Measurements from ENCODE around the gene GAS2L2.
A peak's percentile ranks its signal among the peaks of the same experiment; 100 is the strongest.
"Not testable (repeated sequence)": the region's sequence is repeated elsewhere in the genome, so short reads cannot be mapped to it uniquely, and the experiment has no call there.

The GAS2L2 gene

DNA sequence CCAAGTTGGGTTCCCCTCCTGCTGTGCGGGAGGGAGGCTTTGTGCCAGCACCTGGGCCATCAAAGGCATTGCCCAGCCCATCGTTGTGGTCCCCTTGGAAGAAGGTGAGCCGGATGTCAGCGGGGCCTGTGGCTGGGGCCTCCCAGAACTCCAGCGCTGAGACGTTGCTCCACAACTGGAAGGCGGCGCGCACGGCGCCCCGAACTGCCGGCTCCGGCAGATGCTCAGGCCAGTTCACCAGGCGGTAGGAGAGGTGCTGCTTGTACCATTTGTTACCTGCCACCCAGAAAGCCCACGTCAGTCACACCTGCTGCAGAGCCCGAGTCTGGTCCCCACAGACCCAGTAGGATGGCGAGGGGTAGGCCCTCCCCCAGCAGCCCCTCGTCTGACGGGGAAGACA is 20.1 kb upstream of the GAS2L2 start:
- DNase-seq = no peak

DNA sequence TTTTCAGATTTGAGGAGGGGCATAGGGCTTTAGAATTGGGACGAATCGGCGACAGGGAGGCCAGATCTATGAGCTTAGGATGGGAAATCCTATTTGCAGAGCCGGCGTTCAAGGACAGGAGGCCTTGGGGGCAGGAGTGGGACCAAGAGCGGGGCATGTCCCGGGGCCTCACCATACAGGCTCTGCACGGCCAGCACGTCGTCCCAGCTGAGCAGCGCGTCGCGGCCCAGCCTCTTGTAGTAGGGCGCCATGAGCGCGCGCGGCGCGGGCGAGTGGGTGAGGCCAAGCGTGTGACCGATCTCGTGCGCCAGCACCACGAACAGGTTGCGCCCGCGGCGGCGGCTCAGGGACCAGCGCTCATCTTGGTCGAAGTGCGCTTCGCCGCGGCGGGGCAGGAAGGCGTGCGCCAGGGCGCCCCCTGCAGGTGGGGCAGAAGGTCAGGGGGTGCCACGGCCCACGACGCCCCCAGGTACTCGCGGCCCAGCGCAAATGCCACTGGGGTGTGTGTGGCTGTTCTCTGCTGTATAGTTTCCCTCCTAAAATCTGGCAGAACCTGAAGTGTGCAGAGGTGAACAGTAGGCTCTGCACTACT is 17.0 kb upstream of the GAS2L2 start:
- DNase-seq = no peak

DNA sequence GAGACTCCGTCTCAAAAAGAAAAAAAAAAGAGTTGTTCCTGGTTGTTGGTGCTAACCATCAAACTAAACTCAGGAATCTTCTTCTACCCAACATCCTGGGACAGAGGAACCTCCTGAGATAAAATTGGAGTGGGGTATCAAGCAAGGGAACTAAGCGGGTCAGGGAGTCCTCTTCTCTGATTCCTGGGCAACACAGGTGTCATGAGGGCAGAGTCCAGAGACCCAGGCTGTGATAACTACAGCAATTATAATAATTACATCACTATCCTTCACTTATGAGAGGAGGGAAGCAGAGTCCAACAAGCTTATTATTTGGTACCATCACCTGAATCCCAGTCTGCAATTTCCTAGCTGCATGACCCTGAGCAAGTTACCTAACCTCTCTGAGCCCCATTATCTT is 15.8 kb upstream of the GAS2L2 start:
- no peak for DNase-seq

DNA sequence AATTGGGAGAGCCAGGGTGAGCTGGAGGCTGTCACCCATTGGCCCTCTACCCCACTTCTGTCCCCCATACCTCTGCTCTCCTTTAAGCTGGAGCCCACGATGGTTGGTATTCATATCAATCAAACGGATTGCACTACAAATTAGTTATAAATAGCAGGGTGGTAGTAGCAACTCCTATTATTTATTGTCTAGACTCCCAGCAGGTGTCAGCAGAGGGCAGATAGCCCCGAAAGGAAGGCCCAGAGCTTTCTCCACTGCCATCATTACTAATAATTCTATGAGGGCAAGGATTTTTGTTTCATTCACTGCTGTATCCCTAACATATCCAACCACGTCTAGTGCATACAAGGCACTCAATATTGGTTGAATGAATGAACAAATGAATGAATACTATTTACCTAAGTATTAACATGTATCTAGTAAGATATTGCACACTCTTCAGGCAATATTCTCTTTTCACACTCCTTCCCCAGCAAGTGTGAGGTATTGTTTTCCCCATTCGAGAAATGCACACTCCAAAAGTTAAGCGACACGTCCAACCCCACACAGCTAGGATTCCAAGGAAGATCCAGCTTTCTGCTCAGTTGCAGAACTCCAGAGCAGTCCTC is 14.0 kb upstream of the GAS2L2 start:
- DNase-seq = peak; percentile 19

DNA sequence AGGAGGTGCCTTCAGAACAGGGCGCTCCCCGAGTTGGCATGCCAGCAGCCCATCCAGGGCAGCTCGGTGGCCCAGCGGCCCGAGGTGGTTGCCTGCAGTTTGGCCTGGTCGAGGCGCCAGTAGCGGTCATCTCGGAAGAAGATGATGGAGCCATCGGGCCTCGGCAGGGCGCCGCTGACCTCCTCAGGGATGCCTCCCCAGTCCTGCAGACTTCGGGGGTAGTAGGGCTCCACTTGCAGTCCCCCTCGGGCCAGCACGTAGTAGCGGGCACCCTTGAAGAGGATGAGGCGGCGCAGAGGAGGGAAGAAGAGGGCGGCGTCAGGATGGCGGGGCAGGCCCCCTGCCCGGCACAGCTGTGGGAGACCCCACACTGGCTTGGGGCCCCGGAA is 13.4 kb upstream of the GAS2L2 start:
- DNase-seq = no peak

DNA sequence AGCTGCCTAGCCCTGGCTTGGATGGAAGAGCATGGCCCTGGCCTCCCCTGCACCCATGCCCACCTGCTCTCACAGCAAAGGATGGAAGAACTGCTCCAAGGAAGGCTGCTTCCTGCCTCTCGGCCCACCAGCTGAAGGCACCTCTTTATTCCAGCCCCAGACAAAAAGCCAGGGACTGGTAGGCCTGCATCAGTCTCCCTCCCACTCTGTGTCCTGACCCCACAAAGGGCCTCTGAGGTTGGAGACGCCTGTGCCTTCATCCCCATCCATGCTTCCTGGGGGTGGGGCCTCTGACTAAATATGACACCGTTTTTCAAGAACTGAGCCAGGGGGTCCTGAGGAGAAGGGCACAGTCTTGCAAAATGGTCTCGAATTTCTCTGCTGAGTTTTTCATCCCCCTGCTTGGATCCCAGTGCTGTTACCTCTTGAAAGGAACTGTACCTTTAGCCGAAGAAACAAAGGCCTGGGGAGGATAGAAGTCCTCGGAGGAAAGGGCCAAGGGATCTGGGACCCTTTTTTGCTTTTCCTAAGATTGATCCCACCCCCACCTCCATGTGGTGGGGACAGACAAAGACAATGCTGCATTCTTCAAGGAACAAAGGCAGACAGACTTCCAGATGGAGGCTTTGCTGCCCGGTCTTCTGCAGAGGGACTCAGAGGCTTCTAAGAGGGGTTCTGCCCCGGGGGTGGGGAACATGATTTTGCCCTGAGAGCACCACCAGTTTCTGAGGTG is 12.9 kb upstream of the GAS2L2 start:
- DNase-seq = no peak

DNA sequence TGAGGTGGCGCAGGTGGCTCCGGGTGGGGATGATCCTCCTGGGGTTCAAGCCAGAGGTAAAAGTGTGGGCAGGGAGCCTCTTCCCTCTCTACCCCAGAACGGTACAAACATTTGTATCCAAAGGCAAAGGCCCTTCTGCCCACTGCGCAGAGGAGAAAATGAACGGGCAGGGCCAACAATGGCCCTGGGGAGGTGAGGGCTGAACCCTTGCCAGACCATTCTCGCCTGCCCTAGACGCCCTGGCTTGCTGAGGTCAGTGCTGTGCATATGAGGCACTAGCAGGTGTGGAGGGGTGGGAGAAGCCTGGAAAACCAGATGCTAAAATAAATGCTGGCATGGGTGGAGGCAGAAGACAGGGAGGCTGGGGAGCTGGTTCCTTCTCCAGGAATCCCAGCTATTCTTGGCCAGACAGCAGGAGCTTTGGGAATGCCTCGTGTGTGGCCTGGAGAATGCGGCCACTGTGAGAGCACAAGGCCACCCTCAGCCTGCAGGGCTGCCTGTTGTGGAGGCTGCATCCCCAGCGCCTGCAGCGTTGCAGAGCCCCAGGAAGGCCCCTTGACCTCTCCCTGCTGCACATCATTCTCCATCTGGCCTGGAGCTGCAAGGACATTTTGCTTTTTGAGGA is 12.2 kb upstream of the GAS2L2 start:
- no peak for DNase-seq

DNA sequence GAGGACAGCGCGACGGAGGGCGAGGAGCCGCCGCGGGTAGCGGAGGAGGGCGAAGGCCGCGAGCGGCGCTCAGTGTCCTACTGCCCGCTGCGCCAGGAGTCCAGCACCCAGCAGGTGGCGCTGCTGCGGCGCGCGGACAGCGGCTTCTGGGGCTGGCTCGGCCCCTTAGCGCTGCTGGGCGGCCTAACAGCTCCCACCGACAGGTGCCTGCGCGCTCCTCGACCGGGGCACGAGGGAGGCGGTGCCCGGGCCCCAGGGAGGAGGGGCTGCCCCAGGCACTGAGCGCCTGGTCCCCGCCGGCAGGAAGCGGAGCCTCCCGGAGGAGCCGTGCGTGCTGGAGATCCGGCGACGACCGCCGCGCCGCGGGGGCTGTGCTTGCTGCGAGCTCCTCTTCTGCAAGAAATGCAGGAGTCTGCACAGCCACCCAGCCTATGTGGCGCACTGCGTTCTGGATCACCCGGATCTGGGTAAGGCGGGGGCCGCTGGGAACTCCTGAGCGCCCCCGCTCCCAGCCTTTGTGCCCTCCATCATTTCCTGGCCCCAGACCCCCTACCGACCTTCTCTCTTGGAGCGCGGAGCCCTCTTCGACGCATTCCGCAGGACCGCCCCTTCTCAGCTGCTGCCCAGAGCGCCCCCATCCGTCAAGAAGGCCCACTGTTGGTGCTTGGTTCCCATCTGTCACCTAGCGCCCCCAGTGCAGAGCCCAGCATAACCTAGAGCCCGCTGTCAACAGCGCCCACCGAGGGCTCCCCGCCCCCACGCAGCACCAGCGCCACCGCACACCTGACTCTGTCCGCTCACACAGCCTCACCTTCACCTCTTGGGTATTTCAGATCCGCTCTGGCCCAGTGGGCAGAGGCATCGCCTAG is 11.3 kb upstream of the GAS2L2 start:
- peak; percentile 74 for DNase-seq

DNA sequence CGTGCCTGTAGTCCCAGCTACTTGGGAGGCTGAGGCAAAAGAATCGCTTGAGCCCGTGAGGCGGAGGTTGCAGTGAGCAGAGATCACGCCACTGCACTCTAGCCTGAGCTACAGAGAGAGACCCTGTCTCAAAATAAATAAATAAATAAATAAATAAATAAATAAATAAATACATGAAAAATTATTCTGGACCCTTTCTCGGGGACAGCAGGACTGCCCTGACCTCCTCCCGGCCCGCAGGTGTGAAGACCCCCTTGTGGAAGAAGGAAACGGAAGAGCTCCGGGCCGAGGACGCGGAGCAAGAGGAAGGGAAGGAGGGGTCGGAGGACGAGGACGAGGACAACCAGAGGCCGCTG is 10.7 kb upstream of the GAS2L2 start:
- no peak for DNase-seq

DNA sequence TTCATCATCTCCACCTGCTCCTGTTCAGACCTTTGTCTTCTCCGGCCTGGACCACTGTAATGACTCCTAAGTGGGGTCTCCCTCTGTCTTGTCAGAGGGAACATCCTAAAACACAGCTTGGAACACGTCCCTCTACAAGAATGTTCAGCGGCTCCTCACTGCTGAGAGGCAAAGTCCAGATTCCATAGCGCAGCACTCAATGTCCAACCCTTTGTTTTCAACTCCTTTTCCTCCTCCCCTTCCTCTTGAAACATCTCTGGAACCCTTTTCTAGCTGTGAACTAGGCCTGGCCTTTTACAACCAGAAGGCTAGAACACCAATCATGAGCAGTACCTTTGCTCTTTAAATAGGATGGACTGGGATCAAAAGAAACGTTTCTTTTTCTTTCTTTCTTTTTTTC is 8.6 kb upstream of the GAS2L2 start:
- DNase-seq = no peak

DNA sequence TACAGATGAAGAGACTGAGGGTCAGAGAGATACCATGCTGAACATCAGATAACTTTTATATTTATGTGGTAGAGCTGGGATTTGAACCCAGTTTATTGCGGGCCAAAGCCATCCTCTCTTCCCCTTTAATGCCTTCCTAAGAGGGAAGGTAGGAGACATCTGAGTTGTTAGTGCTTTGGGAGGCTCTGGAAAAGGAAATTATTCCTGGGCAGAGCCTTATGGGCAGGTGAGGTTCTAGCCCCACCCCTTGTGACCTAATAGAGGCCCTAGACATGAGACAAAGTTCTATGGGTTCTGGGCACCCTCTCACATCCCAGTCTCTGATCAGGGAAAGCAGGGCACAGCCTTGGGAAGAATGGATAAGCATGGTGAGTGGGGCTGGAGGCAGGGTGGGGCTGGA is 7.5 kb upstream of the GAS2L2 start, which contains the start of gene C17orf50:
Gene C17orf50, plus strand, starts transcription at position 301 of the 400 bp plus-strand sequence. Its CDS starts 55 bp downstream, at position 356.
- DNase-seq = no peak

DNA sequence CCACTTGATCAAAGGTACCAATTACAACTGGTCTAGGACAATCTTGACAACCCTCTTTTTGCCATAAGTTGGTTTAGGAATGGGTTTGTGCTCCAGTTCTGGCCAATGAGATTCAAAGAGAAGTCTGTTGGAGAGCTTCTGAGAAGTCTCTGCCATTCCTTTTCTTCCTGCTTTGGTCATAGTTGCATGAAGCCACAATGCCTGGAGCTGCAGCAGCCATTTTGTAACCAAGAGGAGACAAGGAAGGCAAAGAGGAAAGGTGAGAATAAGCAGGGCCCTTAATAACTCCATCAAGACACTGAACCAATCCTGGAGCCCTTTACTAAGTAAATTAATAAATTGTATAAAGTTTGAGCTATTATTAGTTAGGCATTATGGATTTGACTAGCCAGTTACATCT is 4.2 kb upstream of the GAS2L2 start:
- no peak for DNase-seq

DNA sequence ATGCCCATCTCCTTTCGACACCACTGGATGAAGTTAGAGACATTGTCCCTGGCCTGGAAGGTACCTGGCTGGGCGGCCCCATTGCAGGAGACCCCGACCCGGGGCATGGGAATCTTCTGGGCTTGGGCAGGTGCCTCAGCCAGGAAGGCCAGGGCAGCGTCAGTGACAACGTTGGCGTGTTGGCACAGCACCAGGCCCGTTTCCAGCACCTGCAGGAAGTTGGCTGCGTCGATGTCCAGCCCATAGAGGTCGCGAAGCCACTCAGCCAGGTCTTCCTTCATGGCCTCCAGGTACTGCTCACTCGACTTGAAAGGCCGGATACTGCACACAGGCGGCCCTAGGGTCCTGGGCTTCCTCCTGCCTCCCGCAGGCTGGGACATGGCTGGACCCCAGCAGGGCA is 568 bp downstream of the GAS2L2 start:
- no peak for DNase-seq

DNA sequence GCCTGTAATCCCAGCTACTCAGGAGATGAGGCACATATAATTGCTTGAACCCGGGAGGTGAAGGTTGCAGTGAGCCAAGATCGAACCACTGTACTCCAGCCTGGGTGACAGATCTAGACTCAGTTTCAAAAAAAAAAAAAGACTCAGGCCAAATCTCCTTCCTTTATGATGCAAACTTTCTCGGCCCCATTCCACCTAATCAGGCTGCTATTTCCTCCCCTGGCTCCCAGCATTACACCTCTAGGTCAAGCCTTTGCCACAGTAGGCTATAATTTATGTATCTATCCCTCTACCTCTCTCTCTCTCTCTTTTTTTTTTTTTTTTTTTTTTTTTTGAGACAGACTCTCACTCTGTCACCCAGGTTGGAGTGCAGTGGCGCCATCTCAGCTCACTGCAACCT is 1.5 kb downstream of the GAS2L2 start:
- not testable (repeated sequence) for DNase-seq

DNA sequence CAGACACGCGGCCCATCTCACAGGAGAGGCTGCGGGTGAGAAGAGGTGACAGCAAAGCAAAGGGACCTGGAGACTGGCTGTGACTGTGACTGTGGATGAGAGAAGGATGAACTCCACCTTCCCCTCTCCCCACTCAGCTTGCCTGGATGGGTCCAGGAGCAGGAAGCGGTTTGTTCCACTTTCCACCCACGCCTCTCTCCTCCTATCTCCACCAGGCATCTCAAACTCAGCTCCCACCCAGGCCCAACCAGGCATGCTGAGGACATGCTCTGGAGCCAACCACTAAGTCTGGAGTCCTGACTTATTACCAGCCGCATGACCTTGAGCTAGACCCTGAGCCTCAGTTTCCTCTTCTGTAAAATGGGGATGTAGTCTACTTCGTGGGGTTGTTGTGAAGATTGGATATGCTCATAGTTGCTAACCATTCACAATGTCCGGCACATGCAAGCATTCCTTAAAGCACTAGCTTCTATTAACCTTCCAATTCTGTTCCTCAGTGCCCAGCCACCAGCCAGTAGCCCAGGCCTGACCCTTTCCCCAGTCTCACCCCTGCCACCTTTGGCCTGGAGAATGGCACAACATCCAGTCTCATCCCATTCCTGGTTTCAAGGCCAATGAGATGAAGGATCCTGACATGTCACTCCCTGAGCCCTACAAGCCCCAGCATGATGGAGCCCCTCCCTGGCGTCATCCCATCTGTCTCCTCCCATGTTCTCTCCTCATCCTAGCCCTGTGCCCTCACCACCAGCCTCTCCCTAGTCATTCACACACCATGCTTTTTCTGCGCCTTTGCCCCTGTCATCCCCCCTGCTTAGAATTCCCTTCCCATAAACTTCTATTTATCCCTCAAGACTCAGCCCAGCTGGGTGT is 2.3 kb downstream of the GAS2L2 start:
- no peak for DNase-seq

DNA sequence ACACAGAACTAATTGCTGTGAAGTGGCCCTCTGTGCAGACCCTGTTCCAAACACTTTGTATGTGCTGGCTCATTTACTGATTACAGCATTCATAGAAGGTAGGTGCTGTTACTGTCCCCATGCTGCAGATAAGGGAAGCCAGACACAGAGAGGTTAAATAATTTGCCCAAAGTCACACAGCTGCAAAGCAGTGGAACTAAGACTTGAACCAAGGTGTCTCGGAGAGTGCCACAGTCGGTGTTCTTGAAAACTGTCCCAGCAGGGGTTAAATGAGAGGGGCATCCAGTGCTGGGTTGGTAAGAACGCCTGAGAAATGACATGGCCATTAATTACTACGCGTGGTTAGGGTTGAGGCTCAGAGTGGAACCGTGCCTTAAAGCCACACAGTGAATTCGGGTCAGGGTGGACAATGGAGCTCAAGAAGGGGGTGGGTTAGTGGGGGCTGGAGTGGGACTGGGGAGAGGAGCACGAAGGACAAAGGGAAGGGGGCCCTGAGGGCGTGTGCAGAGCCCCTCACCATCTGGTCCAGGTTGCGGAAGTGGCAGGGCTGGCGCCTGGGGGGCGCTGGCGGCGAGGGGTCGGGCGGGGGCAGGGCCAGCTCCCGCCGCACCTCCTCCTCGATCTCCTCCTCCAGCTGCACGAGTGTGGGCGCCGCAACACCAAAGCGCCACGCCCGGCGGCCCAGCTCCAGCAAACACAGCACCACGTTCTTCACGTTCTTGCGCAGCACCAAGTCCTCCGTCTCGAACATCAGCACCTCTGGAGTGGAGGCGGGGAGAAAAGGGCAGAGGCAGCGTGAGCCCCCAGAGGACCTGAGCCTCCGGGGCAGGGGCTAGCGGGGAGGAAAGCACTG is 3.3 kb downstream of the GAS2L2 start:
- no peak for DNase-seq

DNA sequence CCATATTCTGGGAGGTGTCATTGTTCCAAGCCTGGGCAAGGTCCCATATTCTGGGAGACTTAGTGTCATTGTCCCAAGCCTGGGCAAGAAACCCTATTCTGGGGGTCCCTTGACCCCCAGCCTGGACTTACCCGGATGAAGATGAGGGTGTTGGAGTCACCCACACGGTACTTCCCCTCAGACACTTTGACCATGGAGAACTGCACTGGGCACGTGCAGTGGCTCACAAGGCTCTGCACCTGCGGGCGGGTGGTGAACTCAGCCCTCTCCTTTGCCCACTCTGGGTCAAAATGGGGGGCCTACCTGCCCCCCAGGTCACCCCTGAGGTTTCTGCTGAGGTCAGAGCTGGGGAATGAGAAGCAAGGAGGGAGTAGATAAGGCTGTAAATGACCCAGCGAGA is 4.1 kb downstream of the GAS2L2 start:
- no peak for DNase-seq

DNA sequence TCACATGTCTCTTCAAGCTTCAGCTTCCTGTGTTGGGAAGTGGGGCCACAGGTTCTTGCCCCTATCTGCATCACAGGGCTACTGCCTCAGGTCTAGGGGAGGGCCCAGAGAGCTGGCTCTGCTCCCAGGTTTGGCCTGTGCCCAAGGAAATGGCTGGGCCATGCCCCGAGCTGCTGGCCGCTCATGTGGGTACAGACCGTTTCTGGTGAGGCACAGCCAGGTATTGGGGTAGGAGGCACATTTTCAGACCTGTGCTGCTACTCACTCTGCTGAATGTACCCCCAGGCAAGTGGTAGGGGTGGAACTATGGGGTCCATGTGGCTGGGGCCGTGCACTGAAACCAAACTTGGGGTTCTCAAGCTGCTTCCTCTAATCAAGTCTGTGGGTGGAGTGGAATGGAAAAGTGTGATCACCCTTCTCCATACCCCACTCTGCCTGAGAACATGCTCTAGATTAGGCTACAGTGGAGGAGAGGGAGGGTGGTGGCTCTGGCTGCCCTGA is 4.6 kb downstream of the GAS2L2 start:
- DNase-seq = no peak

DNA sequence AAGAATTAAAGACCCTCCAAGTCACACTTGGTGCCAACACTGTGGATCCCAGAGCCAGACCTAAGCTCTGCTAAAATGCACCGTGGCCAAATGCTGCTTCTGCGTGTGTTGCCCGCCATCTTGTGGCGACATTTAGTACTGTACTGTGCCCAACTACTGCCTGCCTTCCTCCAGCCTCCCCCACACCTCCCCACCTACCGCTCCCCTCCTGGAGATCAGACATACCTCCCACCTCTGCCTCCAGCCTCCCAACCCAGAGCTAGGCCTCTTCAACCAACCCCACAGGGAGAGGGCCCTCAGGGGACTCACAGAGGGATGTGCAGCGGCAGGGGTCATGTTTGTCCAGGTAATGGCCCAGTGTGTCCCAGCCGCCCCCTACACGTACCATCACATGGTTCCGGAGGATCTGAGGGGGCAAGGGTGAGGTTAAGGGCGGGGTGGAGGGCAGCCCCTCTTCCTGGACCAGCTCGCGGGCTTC is 5.5 kb downstream of the GAS2L2 start:
- peak; percentile 80 for DNase-seq

DNA sequence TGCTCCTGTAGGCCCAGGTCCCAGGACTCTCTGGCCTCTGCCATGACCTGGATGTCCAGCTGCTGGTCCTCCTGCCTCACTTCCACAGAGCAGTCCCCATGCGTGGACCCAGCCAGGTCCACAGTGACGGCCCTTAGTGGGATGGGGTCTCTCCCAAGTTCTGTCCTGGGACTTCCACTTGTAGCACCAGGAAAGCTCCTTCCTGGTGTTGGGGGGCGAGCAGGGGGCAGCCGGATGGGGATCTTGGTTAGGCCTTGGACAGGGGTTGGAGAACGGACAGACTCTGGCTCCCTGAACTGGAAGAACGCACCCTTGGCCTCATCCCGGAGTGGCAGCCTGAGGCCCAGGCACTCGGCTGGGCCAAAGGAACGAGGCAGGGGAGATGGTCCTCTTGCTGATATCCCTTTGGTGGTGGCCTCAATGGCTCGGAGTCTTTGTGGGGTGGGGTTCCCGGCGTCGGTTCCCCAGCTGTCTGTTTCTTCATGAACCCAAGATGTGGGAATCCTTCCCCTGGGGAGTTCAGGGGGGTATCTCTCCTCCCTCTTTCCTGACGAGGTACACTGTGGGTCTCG is 7.2 kb downstream of the GAS2L2 start:
- DNase-seq = no peak
